Fibroblast of lung (primary cell): ENCODE data around the gene PRG3.

Source experiments
- EZH2 ChIP-seq: IDR thresholded peaks from 2 replicates; pipeline ENCODE4 v1.5.1; 2012; ENCODE audit warnings: low read length, control low read depth, mild to moderate bottlenecking; ENCODE audit errors: missing control alignments
- TF ChIP-seq, protein P1 (sequence below), 2 donors: IDR thresholded peaks in 1 of 2; conservative IDR thresholded peaks in 1 of 2; 1 replicate in 1 of 2; 2 replicates in 1 of 2; pipeline ENCODE4 v1.5.1; 2011 to 2012; ENCODE audit warnings: low read length in 2 of 2, control low read depth in 1 of 2, inconsistent platforms in 1 of 2, low read depth in 1 of 2, mild to moderate bottlenecking in 1 of 2

DNA sequence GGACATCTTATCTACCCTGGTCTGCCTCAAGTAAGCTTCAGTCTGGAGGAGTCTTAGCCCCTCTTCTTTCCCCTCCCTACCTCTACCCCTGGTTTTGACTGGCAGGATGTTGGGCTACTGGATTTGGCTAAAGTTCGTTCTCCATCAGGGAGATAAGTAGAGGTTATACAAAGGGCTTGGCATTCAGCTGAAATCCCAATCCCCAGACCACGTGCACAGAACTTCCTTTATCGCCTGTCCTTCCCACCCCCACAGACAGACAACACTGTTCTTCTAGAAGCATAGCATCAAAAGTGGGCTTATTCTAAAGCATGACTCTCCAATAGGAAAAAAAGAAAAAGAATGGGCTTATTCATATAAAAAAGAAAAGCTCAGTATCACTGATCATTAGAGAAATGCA, 7.8 kb downstream of the PRG3 start:
- TF ChIP-seq, protein P1, sequence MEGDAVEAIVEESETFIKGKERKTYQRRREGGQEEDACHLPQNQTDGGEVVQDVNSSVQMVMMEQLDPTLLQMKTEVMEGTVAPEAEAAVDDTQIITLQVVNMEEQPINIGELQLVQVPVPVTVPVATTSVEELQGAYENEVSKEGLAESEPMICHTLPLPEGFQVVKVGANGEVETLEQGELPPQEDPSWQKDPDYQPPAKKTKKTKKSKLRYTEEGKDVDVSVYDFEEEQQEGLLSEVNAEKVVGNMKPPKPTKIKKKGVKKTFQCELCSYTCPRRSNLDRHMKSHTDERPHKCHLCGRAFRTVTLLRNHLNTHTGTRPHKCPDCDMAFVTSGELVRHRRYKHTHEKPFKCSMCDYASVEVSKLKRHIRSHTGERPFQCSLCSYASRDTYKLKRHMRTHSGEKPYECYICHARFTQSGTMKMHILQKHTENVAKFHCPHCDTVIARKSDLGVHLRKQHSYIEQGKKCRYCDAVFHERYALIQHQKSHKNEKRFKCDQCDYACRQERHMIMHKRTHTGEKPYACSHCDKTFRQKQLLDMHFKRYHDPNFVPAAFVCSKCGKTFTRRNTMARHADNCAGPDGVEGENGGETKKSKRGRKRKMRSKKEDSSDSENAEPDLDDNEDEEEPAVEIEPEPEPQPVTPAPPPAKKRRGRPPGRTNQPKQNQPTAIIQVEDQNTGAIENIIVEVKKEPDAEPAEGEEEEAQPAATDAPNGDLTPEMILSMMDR (conservative IDR thresholded peaks at IDR 0.05 in 1 of 2, IDR thresholded peaks at IDR 0.05 in 1 of 2; ENCODE audit: low read depth in 1 of 2, low read length in 2 of 2) = no peak
- no peak for TF ChIP-seq EZH2
